NK-92 treated with Interleukin-12 subunit alpha and Interleukin-12 subunit beta, amount 100 ng/mL, for 24 hours (cell line): ENCODE results near the gene CDH11.

ENCODE experiments used
- DNase-seq: peaks from one replicate; lab custom pipeline; 2025; lab: John Stamatoyannopoulos, UW

Gene CDH11

GRCh38 chr16:65069766-65070165 is 52.1 kb downstream of the CDH11 start:
- DNase-seq: no peak

- no peak for DNase-seq
Measured at GRCh38 chr16:65069065-65069464, 52.8 kb downstream of the CDH11 start.

GRCh38 chr16:65068151-65068740 is 53.6 kb downstream of the CDH11 start:
- DNase-seq: no peak

- DNase-seq: no peak
Measured at GRCh38 chr16:65066651-65067050, 55.2 kb downstream of the CDH11 start.

GRCh38 chr16:65065031-65065430 is 56.8 kb downstream of the CDH11 start:
- DNase-seq: no peak

GRCh38 chr16:65064131-65064530 is 57.7 kb downstream of the CDH11 start:
- DNase-seq: no peak

- no peak for DNase-seq
Measured at GRCh38 chr16:65062736-65063583, 58.9 kb downstream of the CDH11 start.

- no peak for DNase-seq
Measured at GRCh38 chr16:65061935-65062518, 59.8 kb downstream of the CDH11 start.

- no peak for DNase-seq
Measured at GRCh38 chr16:65061263-65061662, 60.6 kb downstream of the CDH11 start.

- no peak for DNase-seq
Measured at GRCh38 chr16:65059406-65059980, 62.4 kb downstream of the CDH11 start.

GRCh38 chr16:65057184-65057583 is 64.7 kb downstream of the CDH11 start:
- no peak for DNase-seq

- DNase-seq: no peak
Measured at GRCh38 chr16:65054457-65054856, 67.4 kb downstream of the CDH11 start.

GRCh38 chr16:65049679-65050078 is 72.2 kb downstream of the CDH11 start:
- no peak for DNase-seq

GRCh38 chr16:65045961-65046360 is 75.9 kb downstream of the CDH11 start:
- DNase-seq: no peak

- no peak for DNase-seq
Measured at GRCh38 chr16:65044873-65045272, 77.0 kb downstream of the CDH11 start.

GRCh38 chr16:65044026-65044425 is 77.8 kb downstream of the CDH11 start:
- no peak for DNase-seq

- DNase-seq: no peak
Measured at GRCh38 chr16:65042438-65043365, 79.2 kb downstream of the CDH11 start.

- DNase-seq: no peak
Measured at GRCh38 chr16:65041667-65042066, 80.2 kb downstream of the CDH11 start.

- no peak for DNase-seq
Measured at GRCh38 chr16:65038100-65038499, 83.8 kb downstream of the CDH11 start.

GRCh38 chr16:65037556-65037955 is 84.3 kb downstream of the CDH11 start:
- DNase-seq: no peak

GRCh38 chr16:65034915-65035314 is 86.9 kb downstream of the CDH11 start:
- no peak for DNase-seq

GRCh38 chr16:65032387-65032786 is 89.5 kb downstream of the CDH11 start:
- no peak for DNase-seq
